GM12801 (cell line): ENCODE measurements around the gene OR6C75.

ENCODE experiments used
- TF ChIP-seq, protein P1 (sequence below): IDR thresholded peaks from one replicate; pipeline ENCODE4 v1.5.1; 2011; ENCODE audit warnings: control low read depth; ENCODE audit not compliant: insufficient read length; ENCODE audit errors: extremely low read depth

The OR6C75 gene

DNA sequence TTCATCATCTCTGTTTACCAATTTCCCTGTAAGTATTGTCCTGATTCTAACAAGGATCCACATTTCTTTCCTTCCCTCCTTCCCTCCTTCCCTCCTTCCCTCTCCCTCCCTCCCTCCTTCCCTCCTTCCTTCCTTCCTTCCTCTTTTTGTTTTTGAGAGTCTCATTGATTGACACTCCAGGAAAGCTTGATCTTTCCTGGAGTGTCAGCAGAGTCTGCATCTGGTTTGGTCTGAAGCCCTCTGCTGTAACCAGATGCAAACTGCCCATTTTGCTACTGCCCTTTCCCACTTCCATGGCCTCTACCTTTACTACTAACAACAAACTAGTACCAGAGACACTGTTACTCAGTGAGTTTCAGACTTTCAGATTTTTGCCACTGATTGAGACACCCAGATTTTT, 23.1 kb downstream of the OR6C75 start:
- TF ChIP-seq, protein P1, sequence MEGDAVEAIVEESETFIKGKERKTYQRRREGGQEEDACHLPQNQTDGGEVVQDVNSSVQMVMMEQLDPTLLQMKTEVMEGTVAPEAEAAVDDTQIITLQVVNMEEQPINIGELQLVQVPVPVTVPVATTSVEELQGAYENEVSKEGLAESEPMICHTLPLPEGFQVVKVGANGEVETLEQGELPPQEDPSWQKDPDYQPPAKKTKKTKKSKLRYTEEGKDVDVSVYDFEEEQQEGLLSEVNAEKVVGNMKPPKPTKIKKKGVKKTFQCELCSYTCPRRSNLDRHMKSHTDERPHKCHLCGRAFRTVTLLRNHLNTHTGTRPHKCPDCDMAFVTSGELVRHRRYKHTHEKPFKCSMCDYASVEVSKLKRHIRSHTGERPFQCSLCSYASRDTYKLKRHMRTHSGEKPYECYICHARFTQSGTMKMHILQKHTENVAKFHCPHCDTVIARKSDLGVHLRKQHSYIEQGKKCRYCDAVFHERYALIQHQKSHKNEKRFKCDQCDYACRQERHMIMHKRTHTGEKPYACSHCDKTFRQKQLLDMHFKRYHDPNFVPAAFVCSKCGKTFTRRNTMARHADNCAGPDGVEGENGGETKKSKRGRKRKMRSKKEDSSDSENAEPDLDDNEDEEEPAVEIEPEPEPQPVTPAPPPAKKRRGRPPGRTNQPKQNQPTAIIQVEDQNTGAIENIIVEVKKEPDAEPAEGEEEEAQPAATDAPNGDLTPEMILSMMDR: no peak

DNA sequence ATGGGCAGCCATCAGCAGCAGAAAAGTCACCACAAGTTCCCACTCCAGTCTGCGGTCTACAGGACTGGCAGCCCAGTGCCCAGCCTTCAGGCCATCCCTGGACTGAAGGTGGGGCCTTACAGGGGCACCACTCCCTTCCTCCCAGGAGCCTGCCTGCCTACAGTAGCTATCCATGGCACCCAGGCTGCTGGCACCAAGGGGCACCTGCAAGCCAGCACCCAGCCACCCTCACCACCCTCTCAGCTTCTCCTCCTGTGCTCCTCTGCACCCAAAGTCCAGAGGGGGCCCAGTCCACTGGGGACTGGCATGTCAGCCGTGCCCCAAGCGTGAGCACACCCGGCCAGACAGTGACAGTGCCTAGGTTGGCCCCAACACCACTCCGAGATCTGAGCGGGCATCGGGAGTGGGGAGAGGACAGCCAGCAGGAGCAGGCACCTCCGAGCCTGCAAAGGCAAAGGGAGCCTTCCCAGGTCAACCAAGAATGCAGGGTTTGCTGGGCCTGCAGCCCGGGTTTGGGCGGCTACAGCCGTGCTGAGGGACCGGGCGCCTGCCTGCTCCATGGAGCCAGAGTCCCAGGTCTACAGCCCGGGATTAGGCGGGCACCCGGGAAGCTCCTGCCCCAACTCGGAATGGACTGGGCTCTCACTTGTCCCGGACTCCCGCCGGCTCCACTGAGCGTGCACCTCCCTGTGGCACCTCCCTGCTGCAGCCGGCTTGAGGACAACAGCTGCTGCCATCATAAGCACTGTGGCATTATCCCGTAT, 29.4 kb downstream of the OR6C75 start:
- TF ChIP-seq, protein P1: no peak

DNA sequence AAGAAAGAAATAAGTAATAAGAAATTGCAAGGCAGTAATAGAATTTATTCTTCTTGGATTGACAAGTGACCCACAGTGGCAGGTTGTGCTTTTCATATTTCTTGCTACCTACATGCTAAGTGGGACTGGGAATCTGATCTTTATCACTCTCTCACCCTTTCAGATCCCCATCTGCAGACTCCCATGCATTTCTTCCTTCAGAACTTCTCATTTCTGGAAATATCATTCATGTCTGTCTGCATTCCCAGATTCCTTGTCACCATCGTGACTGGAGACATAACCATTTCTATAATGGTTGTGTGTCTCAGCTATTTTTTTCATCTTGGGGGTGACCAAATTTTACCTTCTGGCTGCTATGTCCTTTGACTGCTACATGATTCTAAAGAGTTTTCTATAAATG, 33.6 kb downstream of the OR6C75 start:
- TF ChIP-seq, protein P1: no peak

DNA sequence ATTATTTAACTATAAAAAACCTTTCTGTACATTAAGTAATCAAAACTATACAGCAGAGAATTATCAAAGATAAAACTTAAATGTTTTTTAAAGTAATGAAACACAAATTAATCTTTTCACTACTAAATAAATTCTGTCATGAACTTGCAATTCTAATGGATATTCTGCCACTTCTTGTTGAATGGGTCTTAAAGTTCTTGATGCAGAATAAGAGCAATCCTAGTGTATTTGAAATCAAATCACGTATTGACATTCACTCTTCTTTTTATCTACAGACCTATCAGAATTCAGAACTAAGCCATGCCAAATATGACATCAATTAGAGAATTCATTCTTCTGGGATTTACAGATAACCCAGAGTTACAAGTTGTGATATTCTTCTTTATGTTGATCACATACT, 37.5 kb downstream of the OR6C75 start, which contains the start of gene OR6C65:
TSS of gene OR6C65 (plus strand) at position 301 of the 400 bp plus-strand sequence. CDS start at position 301, 0 bp downstream.
- TF ChIP-seq, protein P1: no peak

DNA sequence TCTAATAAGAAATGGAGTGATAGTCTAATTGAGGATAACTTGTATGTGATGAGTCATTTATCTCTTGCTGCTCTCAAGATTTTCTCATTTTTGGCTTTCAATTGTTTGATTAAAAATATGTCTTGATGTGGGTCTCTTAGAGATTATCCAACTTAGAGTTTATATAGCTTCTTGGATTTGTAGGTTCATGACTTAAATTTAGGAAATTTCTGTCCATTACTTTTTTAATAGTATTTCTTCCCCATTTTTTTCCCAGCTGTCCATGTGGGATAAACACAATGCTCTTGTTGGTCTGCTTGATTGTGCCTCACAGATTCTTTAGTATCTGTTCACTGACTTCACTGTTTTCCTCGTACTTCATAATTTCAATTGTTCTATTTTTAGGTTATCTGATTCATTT, 45.1 kb downstream of the OR6C75 start:
- TF ChIP-seq, protein P1: no peak

DNA sequence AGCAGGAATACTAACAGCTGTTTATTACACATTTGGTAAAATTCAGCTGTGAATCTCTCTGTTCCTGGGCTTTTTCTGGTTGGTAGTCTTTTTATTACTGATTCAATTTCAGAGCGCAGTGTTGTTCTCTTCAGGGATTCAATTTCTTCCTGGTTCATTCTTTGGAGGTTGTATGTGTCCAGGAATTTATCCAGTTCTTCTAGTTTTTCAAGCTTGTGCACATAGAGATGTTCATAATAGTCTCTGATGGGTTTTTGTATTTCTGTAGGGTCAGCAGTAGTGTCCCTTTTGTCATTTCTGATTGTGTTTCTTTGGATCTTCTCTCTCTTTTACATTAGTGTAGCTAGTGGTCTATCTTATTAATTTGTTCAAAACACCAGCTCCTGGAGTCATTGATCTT, 54.2 kb downstream of the OR6C75 start:
- TF ChIP-seq, protein P1: no peak
